NB4 (cell line): Measurements from ENCODE around the gene CCDC106.
A peak's percentile ranks its signal among the peaks of the same experiment; 100 is the strongest.

Experiments
- DNase-seq: peaks from one replicate; pipeline ENCODE4 v3.0.0; 2010; ENCODE audit warnings: low read depth
- H3K4me3 ChIP-seq: one replicate; pipeline ENCODE4 v1.5.1; 2011; ENCODE audit warnings: mild to moderate bottlenecking, low read depth, low read length, moderate library complexity
- MYC ChIP-seq: IDR thresholded peaks from 2 replicates; pipeline ENCODE4 v1.6.1; 2011; ENCODE audit warnings: low read depth, low read length
- POLR2A ChIP-seq: IDR thresholded peaks from 2 replicates; pipeline ENCODE4 v1.6.1; 2011; ENCODE audit warnings: mild to moderate bottlenecking; ENCODE audit not compliant: insufficient read length; ENCODE audit errors: extremely low read depth
- TF ChIP-seq, protein P1 (sequence below): IDR thresholded peaks from 2 replicates; pipeline ENCODE4 v1.6.1; 2011; ENCODE audit warnings: low read depth, low read length
- TF ChIP-seq, protein P2 (sequence below): IDR thresholded peaks from one replicate; pipeline ENCODE4 v1.5.1; 2012; ENCODE audit warnings: low read depth, low read length

Gene CCDC106

DNA sequence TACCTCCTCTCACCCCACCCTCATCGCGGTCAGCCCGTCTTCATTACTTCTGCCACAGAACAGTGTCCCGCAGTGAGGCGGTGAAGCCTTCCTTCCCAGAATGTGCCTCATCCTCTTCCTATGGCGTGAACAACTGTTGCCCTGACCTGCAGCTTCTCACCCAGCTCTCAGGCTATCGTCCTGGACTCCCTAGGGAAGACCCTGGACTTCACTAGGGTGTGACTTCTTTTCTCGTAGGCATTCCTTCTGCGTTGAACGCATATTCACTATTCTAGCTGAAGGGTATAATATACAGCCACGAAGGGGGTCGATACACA lies 41.6 kb upstream of the CCDC106 start:
- H3K4me3 ChIP-seq: peak overlapping the region; percentile 75
- DNase-seq: no peak
- TF ChIP-seq, protein P1, sequence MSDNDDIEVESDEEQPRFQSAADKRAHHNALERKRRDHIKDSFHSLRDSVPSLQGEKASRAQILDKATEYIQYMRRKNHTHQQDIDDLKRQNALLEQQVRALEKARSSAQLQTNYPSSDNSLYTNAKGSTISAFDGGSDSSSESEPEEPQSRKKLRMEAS: no peak

DNA sequence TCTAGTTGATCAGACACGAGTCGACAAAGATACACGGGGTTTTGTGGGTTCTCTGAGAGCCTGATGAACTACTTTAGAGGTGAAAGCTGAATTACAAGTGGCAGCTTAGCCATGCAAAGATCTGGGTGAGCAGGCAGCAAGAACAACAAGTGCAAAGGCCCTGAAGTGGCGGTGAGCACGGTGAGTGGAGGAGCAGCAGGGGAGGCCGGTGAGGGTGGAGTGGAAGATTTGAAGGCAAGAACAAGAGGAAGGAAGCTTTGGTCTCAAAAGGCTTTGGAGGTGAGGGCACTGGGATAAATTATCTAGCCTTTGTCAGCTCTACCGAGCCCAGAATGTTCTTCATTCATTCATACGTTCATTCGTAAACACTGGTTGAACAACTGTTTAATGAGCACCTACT lies 41.2 kb upstream of the CCDC106 start:
- peak overlapping the region; percentile 75 for H3K4me3 ChIP-seq
- TF ChIP-seq, protein P1: no peak
- TF ChIP-seq MYC (no peak), POLR2A (no peak)
- TF ChIP-seq, protein P2, sequence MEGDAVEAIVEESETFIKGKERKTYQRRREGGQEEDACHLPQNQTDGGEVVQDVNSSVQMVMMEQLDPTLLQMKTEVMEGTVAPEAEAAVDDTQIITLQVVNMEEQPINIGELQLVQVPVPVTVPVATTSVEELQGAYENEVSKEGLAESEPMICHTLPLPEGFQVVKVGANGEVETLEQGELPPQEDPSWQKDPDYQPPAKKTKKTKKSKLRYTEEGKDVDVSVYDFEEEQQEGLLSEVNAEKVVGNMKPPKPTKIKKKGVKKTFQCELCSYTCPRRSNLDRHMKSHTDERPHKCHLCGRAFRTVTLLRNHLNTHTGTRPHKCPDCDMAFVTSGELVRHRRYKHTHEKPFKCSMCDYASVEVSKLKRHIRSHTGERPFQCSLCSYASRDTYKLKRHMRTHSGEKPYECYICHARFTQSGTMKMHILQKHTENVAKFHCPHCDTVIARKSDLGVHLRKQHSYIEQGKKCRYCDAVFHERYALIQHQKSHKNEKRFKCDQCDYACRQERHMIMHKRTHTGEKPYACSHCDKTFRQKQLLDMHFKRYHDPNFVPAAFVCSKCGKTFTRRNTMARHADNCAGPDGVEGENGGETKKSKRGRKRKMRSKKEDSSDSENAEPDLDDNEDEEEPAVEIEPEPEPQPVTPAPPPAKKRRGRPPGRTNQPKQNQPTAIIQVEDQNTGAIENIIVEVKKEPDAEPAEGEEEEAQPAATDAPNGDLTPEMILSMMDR: no peak
- DNase-seq: no peak

DNA sequence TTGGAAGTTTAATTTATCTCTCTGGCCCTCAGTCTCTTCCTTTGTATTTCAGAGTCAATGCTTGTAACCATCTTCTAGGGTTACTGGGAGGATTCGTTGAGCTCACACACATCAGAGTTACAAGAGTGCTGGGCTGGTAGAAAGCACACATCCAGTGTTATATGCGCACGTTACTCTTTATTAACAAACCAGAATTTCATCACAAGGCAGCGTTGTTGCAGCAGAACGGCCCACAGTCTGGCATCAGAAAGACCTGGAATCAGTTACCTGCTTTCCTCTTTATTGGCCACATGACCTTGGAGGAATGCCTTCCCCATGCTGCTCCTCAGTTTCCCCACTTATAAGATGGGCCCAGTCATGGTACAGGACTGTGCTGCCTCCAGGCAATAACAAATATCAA lies 38.7 kb upstream of the CCDC106 start:
- no peak for TF ChIP-seq MYC
- TF ChIP-seq, protein P2: no peak
- TF ChIP-seq POLR2A: no peak
- TF ChIP-seq, protein P1: no peak
- DNase-seq: no peak
- no peak overlapping the region for H3K4me3 ChIP-seq

DNA sequence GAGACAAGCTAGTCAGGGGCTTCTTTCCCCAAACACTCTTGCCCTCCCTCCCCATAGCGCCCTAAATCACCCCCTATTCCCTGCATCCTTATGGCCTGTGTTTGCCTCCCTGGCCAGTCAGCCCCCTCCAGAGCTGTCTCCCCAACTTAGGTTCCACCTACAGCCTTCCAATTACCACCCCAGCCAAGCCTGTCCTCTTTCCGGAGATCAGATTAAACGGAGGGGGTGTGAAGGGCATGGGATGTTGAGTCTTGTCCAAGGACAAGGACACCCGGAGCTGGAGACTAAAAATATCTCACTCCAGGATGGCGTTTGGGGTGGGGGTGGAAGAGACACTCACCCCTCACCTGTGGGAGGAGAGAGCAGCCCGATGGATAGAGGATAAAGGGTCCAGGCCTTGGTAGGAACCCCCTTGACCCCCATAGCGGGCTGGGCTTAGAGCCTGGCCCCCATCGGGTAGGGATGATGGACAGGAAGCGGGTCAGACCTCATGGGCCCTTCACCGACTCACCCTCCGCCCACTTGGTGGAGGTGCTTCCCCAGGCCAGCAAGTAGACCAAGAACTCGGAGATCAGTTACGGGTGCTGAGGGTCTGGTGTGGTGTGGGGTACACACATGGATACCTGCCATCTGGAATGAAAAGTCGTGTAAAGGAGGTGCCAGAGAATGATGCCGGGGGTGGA lies 36.6 kb upstream of the CCDC106 start:
- DNase-seq: no peak
- no peak overlapping the region for H3K4me3 ChIP-seq
- TF ChIP-seq POLR2A: no peak
- no peak for TF ChIP-seq MYC
- TF ChIP-seq, protein P2: no peak
- TF ChIP-seq, protein P1: no peak

DNA sequence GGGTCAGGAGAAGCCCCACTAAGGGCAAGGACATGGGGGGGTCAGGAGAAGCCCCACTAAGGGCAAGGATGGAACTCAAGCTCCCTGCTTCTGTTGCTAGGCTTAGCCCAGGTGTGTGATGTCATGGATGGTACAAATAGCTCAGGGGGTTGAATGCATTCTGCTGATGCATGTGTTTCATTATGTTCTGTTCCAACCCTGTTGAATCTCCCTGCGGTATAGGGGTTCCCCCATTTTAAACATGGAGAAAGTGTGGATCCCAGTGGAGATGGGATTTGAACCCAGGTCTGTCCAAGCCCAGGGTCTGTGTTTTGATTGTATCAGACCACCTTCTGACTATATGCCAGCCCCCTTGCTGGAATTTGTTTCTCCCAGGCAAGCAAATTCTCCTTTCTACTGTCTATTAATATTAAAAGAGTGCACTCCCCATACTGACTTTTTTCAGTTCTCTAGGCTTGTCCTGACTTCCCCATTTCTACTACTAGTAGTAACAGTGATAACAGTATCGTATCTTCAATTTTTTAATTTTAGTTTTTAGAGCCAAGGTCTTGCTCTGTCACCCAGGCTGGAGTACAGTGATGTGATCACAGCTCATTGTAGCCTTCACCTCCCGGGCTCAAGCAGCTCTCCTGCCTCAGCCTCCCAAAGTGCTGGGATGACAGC lies 35.9 kb upstream of the CCDC106 start:
- no peak overlapping the region for H3K4me3 ChIP-seq
- no peak for DNase-seq
- TF ChIP-seq MYC: no peak
- no peak for TF ChIP-seq POLR2A
- TF ChIP-seq, protein P2: no peak

DNA sequence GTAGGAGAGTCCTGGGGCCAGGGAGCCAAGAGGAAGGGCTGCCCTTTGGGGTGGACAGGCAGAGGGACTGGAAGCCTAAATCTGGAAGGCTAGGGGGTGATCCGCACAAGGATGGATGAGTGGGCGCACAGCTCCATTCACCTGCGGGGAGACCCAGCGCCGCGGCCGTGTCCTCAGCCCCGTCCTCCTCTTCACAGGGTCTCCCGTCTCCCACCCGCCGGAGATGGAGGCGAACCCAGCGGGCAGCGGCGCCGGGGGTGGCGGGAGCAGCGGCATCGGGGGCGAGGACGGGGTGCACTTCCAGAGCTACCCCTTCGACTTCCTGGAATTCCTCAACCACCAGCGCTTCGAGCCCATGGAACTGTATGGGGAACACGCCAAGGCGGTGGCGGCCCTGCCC lies 34.6 kb upstream of the CCDC106 start:
- H3K4me3 ChIP-seq: no peak overlapping the region
- TF ChIP-seq MYC (no peak), POLR2A (no peak)
- TF ChIP-seq, protein P1: no peak
- TF ChIP-seq, protein P2: no peak
- DNase-seq: no peak
